ENCODE data around the gene NEURL1.

Gene NEURL1

GRCh38 chr10:103533827-103534226, 40.3 kb downstream of the NEURL1 start:
- TF ChIP-seq CTCF (IDR thresholded peaks at IDR 0.05; ENCODE audit: insufficient read depth, low read depth, low read length, missing control alignments), result no peak
- DNase-seq (ENCODE audit: low read depth), result no peak
- no peak overlapping the region for H3K4me3 ChIP-seq (ENCODE audit: low read depth, low read length)

- no peak for TF ChIP-seq CTCF (IDR thresholded peaks at IDR 0.05; ENCODE audit: insufficient read depth, low read depth, low read length, missing control alignments)
- H3K4me3 ChIP-seq (ENCODE audit: low read depth, low read length), result no peak overlapping the region
- no peak for DNase-seq (ENCODE audit: low read depth)
Observed at GRCh38 chr10:103534621-103535498, 41.4 kb downstream of the NEURL1 start.

- no peak for DNase-seq (ENCODE audit: low read depth)
- TF ChIP-seq CTCF (IDR thresholded peaks at IDR 0.05; ENCODE audit: insufficient read depth, low read depth, low read length, missing control alignments), result no peak
- H3K4me3 ChIP-seq (ENCODE audit: low read depth, low read length), result no peak overlapping the region
Observed at GRCh38 chr10:103535595-103535994, 42.1 kb downstream of the NEURL1 start.

GRCh38 chr10:103539751-103540150, 46.2 kb downstream of the NEURL1 start:
- no peak for DNase-seq (ENCODE audit: low read depth)
- no peak for TF ChIP-seq CTCF (IDR thresholded peaks at IDR 0.05; ENCODE audit: insufficient read depth, low read depth, low read length, missing control alignments)
- no peak overlapping the region for H3K4me3 ChIP-seq (ENCODE audit: low read depth, low read length)

GRCh38 chr10:103540722-103541121, 47.2 kb downstream of the NEURL1 start:
- no peak for TF ChIP-seq CTCF (IDR thresholded peaks at IDR 0.05; ENCODE audit: insufficient read depth, low read depth, low read length, missing control alignments)
- DNase-seq (ENCODE audit: low read depth), result no peak
- no peak overlapping the region for H3K4me3 ChIP-seq (ENCODE audit: low read depth, low read length)

- no peak for DNase-seq (ENCODE audit: low read depth)
- no peak overlapping the region for H3K4me3 ChIP-seq (ENCODE audit: low read depth, low read length)
- TF ChIP-seq CTCF (IDR thresholded peaks at IDR 0.05; ENCODE audit: insufficient read depth, low read depth, low read length, missing control alignments), result no peak
Observed at GRCh38 chr10:103541616-103542015, 48.1 kb downstream of the NEURL1 start.
